BJ (cell line): ENCODE measurements around the gene NPR1. TPM values are rescaled to one million over a fixed set of nuclear protein-coding genes. Genes with fewer than 3 reads are reported as not detected.
"Not testable (repeated sequence)": the region's sequence is repeated elsewhere in the genome, so short reads cannot be mapped to it uniquely, and the experiment has no call there.

ENCODE experiments used
- CTCF ChIA-PET: fragments of 350-600 bp; formaldehyde crosslinking; extraction: SDS; loops from one replicate; lab custom pipeline; 2021; ENCODE audit warnings: antibody characterized with exemption, inconsistent platforms; lab: Yijun Ruan, JAX
- POLR2A ChIA-PET: fragments of 300-600 bp; sonication (Branson Sonifier 250); formaldehyde crosslinking; extraction: SDS; loops from one replicate; lab custom pipeline; 2021; ENCODE audit warnings: antibody characterized with exemption; lab: Charles Lee
- DNase-seq: peaks from one replicate; pipeline ENCODE4 v3.0.0-alpha.2; 2011; ENCODE audit warnings: low read depth
- H3K27me3 ChIP-seq: 2 replicates; pipeline ENCODE4 v1.6.0; 2011; ENCODE audit warnings: low read length; ENCODE audit not compliant: control insufficient read depth, insufficient read depth
- H3K36me3 ChIP-seq: 2 replicates; pipeline ENCODE4 v1.5.1; 2011; ENCODE audit warnings: low read length; ENCODE audit not compliant: control insufficient read depth, insufficient read depth
- H3K4me3 ChIP-seq: 2 replicates; pipeline ENCODE4 v1.5.1; 2011; ENCODE audit warnings: low read depth, mild to moderate bottlenecking, control low read depth, low read length
- polyA plus RNA-seq: library from polyadenylated mRNA; depleted of rRNA; stranded (reverse); fragments of >200 nt; gene quantifications from 2 replicates; pipeline ENCODE4 v1.2.3, GENCODE V29; 2011
- TF ChIP-seq, protein P1 (sequence below): IDR thresholded peaks from 2 replicates; pipeline ENCODE4 v1.5.1; 2011; ENCODE audit warnings: low read depth, mild to moderate bottlenecking, control low read depth, inconsistent platforms, low read length, moderate library complexity; ENCODE audit not compliant: insufficient read depth

The NPR1 gene
- polyA plus RNA-seq, 1 experiment, result 0.02 TPM

GRCh38 chr1:153717330-153717729 is 38.8 kb downstream of the NPR1 start:
- no peaks in the 10 kb centered on the region for H3K36me3 ChIP-seq
- ChIA-PET CTCF (no interaction called here), POLR2A (no interaction called here)
- DNase-seq, result no peak
- H3K27me3 ChIP-seq, result 0 out of 2 replicates have a peak, but pooled peaks cover 1% of the 10 kb centered on the region
- no peak overlapping the region for H3K4me3 ChIP-seq
- TF ChIP-seq, protein P1, sequence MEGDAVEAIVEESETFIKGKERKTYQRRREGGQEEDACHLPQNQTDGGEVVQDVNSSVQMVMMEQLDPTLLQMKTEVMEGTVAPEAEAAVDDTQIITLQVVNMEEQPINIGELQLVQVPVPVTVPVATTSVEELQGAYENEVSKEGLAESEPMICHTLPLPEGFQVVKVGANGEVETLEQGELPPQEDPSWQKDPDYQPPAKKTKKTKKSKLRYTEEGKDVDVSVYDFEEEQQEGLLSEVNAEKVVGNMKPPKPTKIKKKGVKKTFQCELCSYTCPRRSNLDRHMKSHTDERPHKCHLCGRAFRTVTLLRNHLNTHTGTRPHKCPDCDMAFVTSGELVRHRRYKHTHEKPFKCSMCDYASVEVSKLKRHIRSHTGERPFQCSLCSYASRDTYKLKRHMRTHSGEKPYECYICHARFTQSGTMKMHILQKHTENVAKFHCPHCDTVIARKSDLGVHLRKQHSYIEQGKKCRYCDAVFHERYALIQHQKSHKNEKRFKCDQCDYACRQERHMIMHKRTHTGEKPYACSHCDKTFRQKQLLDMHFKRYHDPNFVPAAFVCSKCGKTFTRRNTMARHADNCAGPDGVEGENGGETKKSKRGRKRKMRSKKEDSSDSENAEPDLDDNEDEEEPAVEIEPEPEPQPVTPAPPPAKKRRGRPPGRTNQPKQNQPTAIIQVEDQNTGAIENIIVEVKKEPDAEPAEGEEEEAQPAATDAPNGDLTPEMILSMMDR, result no peak

DNA sequence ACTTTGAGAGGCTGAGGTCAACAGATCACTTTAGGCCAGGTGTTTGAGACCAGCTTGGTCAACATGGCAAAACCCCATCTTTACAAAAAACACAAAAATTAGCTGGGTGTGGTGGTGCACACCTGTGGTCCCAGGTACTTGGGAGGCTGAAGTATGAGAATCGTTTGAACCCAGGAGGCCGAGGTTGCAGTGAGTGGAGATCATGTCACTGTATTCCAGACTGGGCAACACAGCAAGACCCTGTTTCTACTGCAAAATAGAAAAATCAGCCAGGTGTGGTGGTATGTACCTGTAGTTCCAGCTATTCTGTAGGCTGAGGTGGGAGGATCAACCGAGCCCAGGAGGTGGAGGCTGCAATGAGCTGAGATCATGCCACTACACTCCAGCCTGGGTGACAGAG is 45.2 kb downstream of the NPR1 start:
- Histone ChIP-seq H3K36me3 (no peaks in the 10 kb centered on the region), H3K4me3 (no peak overlapping the region), H3K27me3 (no peaks in the 10 kb centered on the region)
- ChIA-PET CTCF (no interaction called here), POLR2A (no interaction called here)
- no peak for DNase-seq
- TF ChIP-seq, protein P1, result no peak

- POLR2A ChIA-PET, H3K27me3 ChIP-seq, CTCF ChIA-PET, H3K4me3 ChIP-seq, DNase-seq, H3K36me3 ChIP-seq: not testable (repeated sequence)
These were observed 46.1 kb downstream of the NPR1 start for GRCh38 chr1:153724634-153725033.

DNA sequence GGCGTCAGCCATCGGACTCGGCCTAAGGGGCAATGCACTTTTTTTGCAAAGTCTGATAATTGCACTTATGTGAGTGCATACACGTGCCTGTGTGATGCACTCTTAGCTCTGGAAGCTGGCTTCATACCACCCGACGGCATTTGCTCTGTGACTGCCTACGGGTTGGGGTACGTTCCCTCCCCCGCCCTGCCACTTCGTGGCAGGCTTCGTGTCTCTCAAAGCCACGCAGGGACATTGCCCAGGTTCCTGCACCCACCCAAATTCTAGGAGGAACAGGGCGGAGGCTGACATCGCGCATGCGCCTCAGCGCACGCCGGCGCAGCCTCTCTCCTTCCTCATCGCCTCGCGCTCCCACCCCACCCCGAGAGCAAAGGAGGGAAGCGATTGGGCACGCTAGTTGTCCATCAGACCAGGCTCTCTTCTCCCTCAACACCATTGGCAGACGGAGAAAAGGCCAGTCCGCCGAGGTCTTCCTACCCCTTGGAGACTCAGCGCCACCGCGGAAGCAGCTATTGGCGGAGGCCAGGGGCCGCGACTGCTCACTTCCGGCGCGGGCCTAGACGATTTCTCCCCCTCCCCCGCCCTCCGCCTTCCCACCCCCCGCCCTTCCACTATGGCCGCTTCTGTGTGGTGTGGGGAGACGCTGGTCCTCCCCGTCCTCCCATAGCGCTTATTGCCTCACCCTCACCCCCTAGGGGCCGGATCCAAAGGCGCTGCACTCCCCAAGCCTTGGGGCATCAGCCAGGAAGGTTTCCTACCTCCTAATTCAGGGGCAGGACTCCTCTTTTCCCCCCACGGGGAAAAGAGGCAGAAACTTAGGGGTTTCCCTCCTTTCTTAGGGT is 49.2 kb downstream of the NPR1 start, which contains the start of gene INTS3:
Gene INTS3 (plus strand): TSS at position 588 of the 842 bp plus-strand sequence. CDS start 585 bp downstream, outside the sequence.
- H3K4me3 ChIP-seq, result peak within 1 kb of the TSS; percentile 62
- ChIA-PET POLR2A (interaction anchor here (0.5 to 0.8 kb wide), 8 partner anchors 15 to 265 kb away, joined by 3 to 13 read pairs (median 5); no protein-coding TSS in a partner anchor), CTCF (interaction anchor here (1.0 kb wide), 2 partner anchors 49 to 52 kb away, joined by 3 read pairs; partner anchors contain the start of gene NPR1)
- no peaks in the 10 kb centered on the region for H3K36me3 ChIP-seq
- DNase-seq, result peak; percentile 99
- TF ChIP-seq, protein P1, result peak; percentile 10; the same call in 1 of the 2 replicates
- no peaks in the 10 kb centered on the region for H3K27me3 ChIP-seq

DNA sequence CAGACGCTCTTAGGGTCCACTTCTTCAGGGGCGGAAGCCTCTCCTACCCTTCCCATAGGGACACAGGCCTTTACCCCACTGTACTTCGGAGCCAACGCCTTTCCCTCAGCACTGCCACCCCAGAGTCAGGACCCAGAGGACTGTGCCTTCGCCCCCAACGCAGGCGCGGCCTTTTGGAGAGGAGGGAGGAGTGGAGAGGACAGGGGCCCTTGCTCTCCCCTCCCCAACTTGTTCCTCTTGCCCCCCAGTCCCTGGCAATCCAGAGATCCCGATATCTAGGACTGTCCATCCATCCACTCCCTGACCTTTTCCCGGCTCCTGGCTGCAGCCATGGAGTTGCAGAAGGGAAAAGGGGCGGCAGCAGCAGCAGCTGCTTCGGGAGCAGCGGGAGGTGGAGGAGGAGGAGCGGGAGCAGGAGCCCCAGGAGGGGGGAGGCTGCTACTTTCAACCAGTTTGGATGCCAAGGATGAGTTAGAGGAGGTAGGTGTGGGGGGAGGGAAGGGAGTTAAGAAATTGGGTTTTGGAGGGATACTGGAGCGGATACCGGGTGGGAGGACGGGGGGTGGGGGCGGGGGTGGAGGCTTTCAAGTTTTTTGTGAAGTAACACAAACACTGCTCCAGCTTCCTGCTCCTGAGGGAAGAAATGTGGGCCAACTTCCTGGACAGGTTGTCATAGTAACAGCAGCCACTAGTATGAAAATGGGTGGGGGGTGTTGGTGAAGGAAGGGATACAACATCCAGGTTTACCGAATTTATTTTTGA is 50.0 kb downstream of the NPR1 start:
- Histone ChIP-seq H3K36me3 (no peaks in the 10 kb centered on the region), H3K4me3 (peak overlapping the region; percentile 62), H3K27me3 (no peaks in the 10 kb centered on the region)
- CTCF ChIA-PET, result interaction anchor here (1.0 kb wide), 2 partner anchors 50 to 52 kb away, joined by 3 read pairs; partner anchors contain the start of gene NPR1
- no peak for DNase-seq
- POLR2A ChIA-PET, result interaction anchor here (0.6 to 0.8 kb wide), 3 partner anchors 52 to 264 kb away, joined by 4 to 13 read pairs (median 6); no protein-coding TSS in a partner anchor
- TF ChIP-seq, protein P1, result peak; percentile 2; the same call in 1 of the 2 replicates
